KOPT-K1 (cell line): ENCODE measurements around the gene RRAGC.
A peak's percentile ranks its signal among the peaks of the same experiment; 100 is the strongest.

Source experiments
- H3K27ac ChIP-seq: fragments of 200-600 bp; sonication (generic); 2 replicates; pipeline ENCODE4 v1.5.1; 2016; ENCODE audit warnings: antibody characterized with exemption, mild to moderate bottlenecking, low read depth, low read length; ENCODE audit not compliant: poor library complexity, severe bottlenecking
- H3K36me3 ChIP-seq: fragments of 200-600 bp; sonication (generic); 2 replicates; pipeline ENCODE4 v1.5.1; 2017; ENCODE audit warnings: antibody characterized with exemption, mild to moderate bottlenecking, low read length, moderate library complexity; ENCODE audit not compliant: insufficient read depth
- H3K9me3 ChIP-seq: fragments of 200-600 bp; sonication (generic); 2 replicates; pipeline ENCODE4 v1.5.1; 2017; ENCODE audit warnings: antibody characterized with exemption, low read length, mild to moderate bottlenecking; ENCODE audit not compliant: insufficient read depth, poor library complexity, severe bottlenecking

RRAGC gene

GRCh38 chr1:38859561-38860453, at the start of gene RRAGC:
Gene RRAGC (minus strand): TSS chr1:38859772. CDS start chr1:38859646, 126 bp downstream.
- peaks cover 40% of the 10 kb centered on the region for H3K36me3 ChIP-seq
- no peaks in the 10 kb centered on the region for H3K9me3 ChIP-seq
- peak within 1 kb of the TSS; percentile 65 for H3K27ac ChIP-seq

- Histone ChIP-seq H3K27ac (no peak overlapping the region), H3K9me3 (peaks cover 18% of the 10 kb centered on the region)
Measured at GRCh38 chr1:38908821-38909220, 49.2 kb upstream of the RRAGC start.

GRCh38 chr1:38905985-38906384, 46.4 kb upstream of the RRAGC start:
- Histone ChIP-seq H3K36me3 (no peaks in the 10 kb centered on the region), H3K9me3 (peaks cover 18% of the 10 kb centered on the region), H3K27ac (no peak overlapping the region)

More at GRCh38 chr1:38908821-38909220, 49.2 kb upstream of the RRAGC start:
- no peaks in the 10 kb centered on the region for H3K36me3 ChIP-seq

- Histone ChIP-seq H3K27ac (no peak overlapping the region), H3K9me3 (no peaks in the 10 kb centered on the region), H3K36me3 (no peaks in the 10 kb centered on the region)
Measured at GRCh38 chr1:38899560-38899959, 40.0 kb upstream of the RRAGC start.

- H3K36me3 ChIP-seq, result no peaks in the 10 kb centered on the region
- H3K9me3 ChIP-seq, result no peaks in the 10 kb centered on the region
- no peak overlapping the region for H3K27ac ChIP-seq
Measured at GRCh38 chr1:38898653-38899230, 39.2 kb upstream of the RRAGC start.

GRCh38 chr1:38896169-38896568, 36.6 kb upstream of the RRAGC start:
- no peak overlapping the region for H3K27ac ChIP-seq
- H3K36me3 ChIP-seq, result no peaks in the 10 kb centered on the region
- no peaks in the 10 kb centered on the region for H3K9me3 ChIP-seq

- Histone ChIP-seq H3K36me3 (no peaks in the 10 kb centered on the region), H3K9me3 (no peaks in the 10 kb centered on the region), H3K27ac (no peak overlapping the region)
Measured at GRCh38 chr1:38892976-38893375, 33.4 kb upstream of the RRAGC start.

- H3K27ac ChIP-seq, result no peak overlapping the region
- no peaks in the 10 kb centered on the region for H3K36me3 ChIP-seq
- no peaks in the 10 kb centered on the region for H3K9me3 ChIP-seq
Measured at GRCh38 chr1:38891753-38892152, 32.2 kb upstream of the RRAGC start.

GRCh38 chr1:38889589-38889988, 30.0 kb upstream of the RRAGC start:
- Histone ChIP-seq H3K27ac (no peak overlapping the region), H3K9me3 (no peaks in the 10 kb centered on the region), H3K36me3 (no peaks in the 10 kb centered on the region)

GRCh38 chr1:38888423-38889333, 29.1 kb upstream of the RRAGC start:
- no peaks in the 10 kb centered on the region for H3K9me3 ChIP-seq
- H3K27ac ChIP-seq, result no peak overlapping the region
- H3K36me3 ChIP-seq, result no peaks in the 10 kb centered on the region

- Histone ChIP-seq H3K36me3 (no peaks in the 10 kb centered on the region), H3K9me3 (no peaks in the 10 kb centered on the region), H3K27ac (no peak overlapping the region)
Measured at GRCh38 chr1:38885092-38885491, 25.5 kb upstream of the RRAGC start.

- Histone ChIP-seq H3K9me3 (no peaks in the 10 kb centered on the region), H3K36me3 (no peaks in the 10 kb centered on the region), H3K27ac (no peak within 1 kb of the TSS)
Measured at GRCh38 chr1:38881487-38881886, 21.9 kb upstream of the RRAGC start, which contains the start of gene GJA9. Gene GJA9 (minus strand): TSS chr1:38881587. CDS start chr1:38876098, 5,489 bp downstream.

GRCh38 chr1:38875811-38876210, 16.2 kb upstream of the RRAGC start:
- Histone ChIP-seq H3K36me3 (no peaks in the 10 kb centered on the region), H3K9me3 (no peaks in the 10 kb centered on the region), H3K27ac (no peak overlapping the region)

- Histone ChIP-seq H3K36me3 (no peaks in the 10 kb centered on the region), H3K9me3 (no peaks in the 10 kb centered on the region), H3K27ac (peak within 1 kb of the TSS; percentile 56)
Measured at GRCh38 chr1:38873027-38873969, 13.7 kb upstream of the RRAGC start, which contains the start of gene MYCBP. Gene MYCBP (minus strand): TSS chr1:38873348. CDS start chr1:38873305, 43 bp downstream.
